Keratinocyte (primary cell): ENCODE measurements around the gene AK1. TPM values are rescaled to one million over a fixed set of nuclear protein-coding genes. Genes with fewer than 3 reads are reported as not detected.
"Not testable (repeated sequence)": the region's sequence is repeated elsewhere in the genome, so short reads cannot be mapped to it uniquely, and the experiment has no call there.

ENCODE experiments used
- DNase-seq: peaks from one replicate; pipeline ENCODE4 v3.0.0-alpha.2; 2011; ENCODE audit warnings: low read depth, missing footprints, low spot score
- FAIRE-seq: peaks from 2 replicates; lab custom pipeline; 2011; peaks lifted over from hg19 to GRCh38; lab: Jason Lieb, UNC
- H2AFZ ChIP-seq: 2 replicates; pipeline ENCODE4 v1.6.0; 2012; ENCODE audit warnings: low read length, control low read depth, inconsistent platforms; ENCODE audit not compliant: control insufficient read depth
- H3K27ac ChIP-seq: 2 replicates; pipeline ENCODE4 v1.5.1; 2011; ENCODE audit warnings: low read length; ENCODE audit not compliant: control insufficient read depth, insufficient read depth
- H3K27me3 ChIP-seq: 3 replicates; pipeline ENCODE4 v1.6.0; 2011; ENCODE audit warnings: low read length; ENCODE audit not compliant: control insufficient read depth, insufficient read depth; ENCODE audit errors: extremely low read depth
- H3K36me3 ChIP-seq, 2 experiments: 2 replicates in 1 of 2; 3 replicates in 1 of 2; pipeline ENCODE4 v1.5.1; 2011; ENCODE audit warnings: low read length in 2 of 2, mild to moderate bottlenecking in 1 of 2; ENCODE audit not compliant: control insufficient read depth in 2 of 2, insufficient read depth in 2 of 2; ENCODE audit errors: extremely low read depth in 1 of 2
- H3K4me1 ChIP-seq: 3 replicates; pipeline ENCODE4 v1.5.1; 2011; ENCODE audit warnings: low read length; ENCODE audit not compliant: control insufficient read depth, insufficient read depth; ENCODE audit errors: extremely low read depth
- H3K4me2 ChIP-seq: 3 replicates; pipeline ENCODE4 v1.6.0; 2011; ENCODE audit warnings: low read depth, low read length; ENCODE audit not compliant: control insufficient read depth, insufficient read depth; ENCODE audit errors: extremely low read depth
- H3K4me3 ChIP-seq, 3 experiments: fragments of 200-600 bp in 1 of 3; sonication (generic) in 1 of 3; 2 replicates in 2 of 3; 3 replicates in 1 of 3; pipeline ENCODE4 v1.5.1; 2011 to 2016; ENCODE audit warnings: low read length in 3 of 3, mild to moderate bottlenecking in 3 of 3, control low read depth in 2 of 3, inconsistent platforms in 1 of 3, low read depth in 1 of 3, mixed read lengths in 1 of 3, mixed run types in 1 of 3, moderate library complexity in 1 of 3; ENCODE audit not compliant: control insufficient read depth in 2 of 3, insufficient read depth in 2 of 3; ENCODE audit errors: extremely low read depth in 1 of 3
- H3K79me2 ChIP-seq: 2 replicates; pipeline ENCODE4 v1.6.0; 2012; ENCODE audit warnings: low read length; ENCODE audit not compliant: control insufficient read depth, insufficient read depth
- H3K9ac ChIP-seq: 3 replicates; pipeline ENCODE4 v1.6.0; 2011; ENCODE audit warnings: low read length; ENCODE audit not compliant: control insufficient read depth, insufficient read depth; ENCODE audit errors: extremely low read depth
- H3K9me1 ChIP-seq: 3 replicates; pipeline ENCODE4 v1.6.0; 2011; ENCODE audit warnings: low read length; ENCODE audit not compliant: control insufficient read depth, insufficient read depth; ENCODE audit errors: extremely low read depth
- H3K9me3 ChIP-seq: 2 replicates; pipeline ENCODE4 v1.5.1; 2012; ENCODE audit warnings: low read depth, low read length; ENCODE audit not compliant: control insufficient read depth
- H4K20me1 ChIP-seq: 3 replicates; pipeline ENCODE4 v1.6.0; 2011; ENCODE audit warnings: low read length; ENCODE audit not compliant: control insufficient read depth, insufficient read depth; ENCODE audit errors: extremely low read depth
- CTCF ChIP-seq, 3 experiments: IDR thresholded peaks in 1 of 3; conservative IDR thresholded peaks in 1 of 3; optimal IDR thresholded peaks in 1 of 3; 2 replicates in 2 of 3; 3 replicates in 1 of 3; pipeline versions ENCODE3 to v1.5.1; 2011; ENCODE audit warnings: low read length in 3 of 3, mild to moderate bottlenecking in 3 of 3, moderate library complexity in 2 of 3, control low read depth in 1 of 3, inconsistent platforms in 1 of 3; ENCODE audit not compliant: insufficient read depth in 2 of 3; ENCODE audit errors: extremely low read depth in 1 of 3
- EZH2 ChIP-seq: IDR thresholded peaks from one replicate; pipeline ENCODE4 v1.6.1; 2012; ENCODE audit warnings: inconsistent platforms, mild to moderate bottlenecking, low read length, moderate library complexity
- dilution Hi-C: fragments of 300-500 bp; cut with MboI; formaldehyde crosslinking; loops from one replicate; pipeline ENCODE4 v1.7.0; 2020; ENCODE audit warnings: low sequenced_read_pairs; ENCODE audit not compliant: extremely low pct_ligation_motif_present
- polyA plus RNA-seq, 5 experiments: library from polyadenylated mRNA; depleted of rRNA in 3 of 5; stranded (reverse) in 3 of 5; stranded (forward) in 1 of 5; unstranded in 1 of 5; fragments of >200 nt; gene quantifications; 1 replicate in 1 of 5; 2 replicates in 3 of 5; 3 replicates in 1 of 5; pipeline versions ENCODE4 v1.2.1 to v1.2.3, GENCODE V29; 2011 to 2012; ENCODE audit warnings: missing spikeins in 2 of 5, low read depth in 1 of 5, low replicate concordance in 1 of 5

AK1 gene
- polyA plus RNA-seq, 1 donor (not counting 4 experiments of a cell fraction or from before 2014, with no cell fraction given): 40.2 TPM

- DNase-seq: no peak
- Histone ChIP-seq H3K9me3 (no peaks in the 10 kb centered on the region), H3K27me3 (peaks cover 3% of the 10 kb centered on the region), H4K20me1 (no peaks in the 10 kb centered on the region), H3K36me3 (no peaks in the 10 kb centered on the region), H3K79me2 (no peaks in the 10 kb centered on the region), H2AFZ (no peak overlapping the region), H3K9ac (no peak overlapping the region), H3K4me3 (no peak overlapping the region), H3K4me2 (no peak overlapping the region), H3K27ac (no peak overlapping the region), H3K4me1 (no peaks in the 10 kb centered on the region), H3K9me1 (no peaks in the 10 kb centered on the region)
- dilution Hi-C loops: no loop called here
- FAIRE-seq: no peak
- no peak for TF ChIP-seq CTCF (optimal IDR thresholded peaks at IDR 0.05 in 1 of 3, IDR thresholded peaks at IDR 0.05 in 1 of 3, conservative IDR thresholded peaks at IDR 0.05 in 1 of 3; ENCODE audit: extremely low read depth in 1 of 3, insufficient read depth in 2 of 3, low read length in 3 of 3)
- TF ChIP-seq EZH2: no peak
Observed at GRCh38 chr9:127838375-127839078, 38.9 kb downstream of the AK1 start.

GRCh38 chr9:127837346-127837745 is 40.1 kb downstream of the AK1 start:
- H3K9ac ChIP-seq: no peak overlapping the region
- no peaks in the 10 kb centered on the region for H3K9me3 ChIP-seq
- no peaks in the 10 kb centered on the region for H3K36me3 ChIP-seq
- no peak overlapping the region for H3K4me2 ChIP-seq
- H3K27me3 ChIP-seq: peaks cover 3% of the 10 kb centered on the region
- no peak for FAIRE-seq
- no peaks in the 10 kb centered on the region for H3K4me1 ChIP-seq
- no peak for TF ChIP-seq EZH2
- TF ChIP-seq CTCF (optimal IDR thresholded peaks at IDR 0.05 in 1 of 3, IDR thresholded peaks at IDR 0.05 in 1 of 3, conservative IDR thresholded peaks at IDR 0.05 in 1 of 3; ENCODE audit: extremely low read depth in 1 of 3, insufficient read depth in 2 of 3, low read length in 3 of 3): no peak
- no peak overlapping the region for H2AFZ ChIP-seq
- dilution Hi-C loops: no loop called here
- H4K20me1 ChIP-seq: no peaks in the 10 kb centered on the region
- H3K9me1 ChIP-seq: no peaks in the 10 kb centered on the region
- H3K79me2 ChIP-seq: no peaks in the 10 kb centered on the region
- no peak overlapping the region for H3K27ac ChIP-seq
- DNase-seq: no peak
- no peak overlapping the region for H3K4me3 ChIP-seq

- FAIRE-seq, dilution Hi-C loops, H3K4me3 ChIP-seq, H3K27me3 ChIP-seq, H3K79me2 ChIP-seq, H3K4me2 ChIP-seq, H3K27ac ChIP-seq, H4K20me1 ChIP-seq, H3K36me3 ChIP-seq, H3K9me1 ChIP-seq, H3K9me3 ChIP-seq, H3K9ac ChIP-seq, H2AFZ ChIP-seq, DNase-seq, H3K4me1 ChIP-seq: not testable (repeated sequence)
Observed at GRCh38 chr9:127836561-127836960, 40.9 kb downstream of the AK1 start.
